ENCODE results near the gene RAD51B.

GRCh38 chr14:68495101-68496039 is 675.8 kb downstream of the RAD51B start:
- TF ChIP-seq CTCF (tag by site-specific recombination; IDR thresholded peaks at IDR 0.05) (no peak), SP7 (tag by site-specific recombination; IDR thresholded peaks at IDR 0.05) (no peak), PBX3 (CRISPR knock-in tag; IDR thresholded peaks at IDR 0.05) (no peak), ZBTB11 (tag by site-specific recombination; conservative IDR thresholded peaks at IDR 0.05; ENCODE audit: low read depth) (no peak), ZNF518A (tag by site-specific recombination; conservative IDR thresholded peaks at IDR 0.05; ENCODE audit: low read depth) (no peak), ZSCAN30 (tag by site-specific recombination; IDR thresholded peaks at IDR 0.05) (no peak), ZNF777 (tag by site-specific recombination; IDR thresholded peaks at IDR 0.05; ENCODE audit: borderline replicate concordance) (no peak), GLIS2 (tag by site-specific recombination; IDR thresholded peaks at IDR 0.05) (no peak), SCRT1 (tag by site-specific recombination; IDR thresholded peaks at IDR 0.05; ENCODE audit: borderline replicate concordance) (no peak), ZNF549 (tag by site-specific recombination; IDR thresholded peaks at IDR 0.05) (no peak)
- TF ChIP-seq, protein P1, sequence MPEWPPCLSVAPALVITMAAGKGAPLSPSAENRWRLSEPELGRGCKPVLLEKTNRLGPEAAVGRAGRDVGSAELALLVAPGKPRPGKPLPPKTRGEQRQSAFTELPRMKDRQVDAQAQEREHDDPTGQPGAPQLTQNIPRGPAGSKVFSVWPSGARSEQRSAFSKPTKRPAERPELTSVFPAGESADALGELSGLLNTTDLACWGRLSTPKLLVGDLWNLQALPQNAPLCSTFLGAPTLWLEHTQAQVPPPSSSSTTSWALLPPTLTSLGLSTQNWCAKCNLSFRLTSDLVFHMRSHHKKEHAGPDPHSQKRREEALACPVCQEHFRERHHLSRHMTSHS (tag by site-specific recombination; IDR thresholded peaks at IDR 0.05), result no peak

Data from HEK293 (cell line).